Measurements from ENCODE around the gene EXOC4. TPM values are rescaled to one million over a fixed set of nuclear protein-coding genes. Genes with fewer than 3 reads are reported as not detected.

The EXOC4 gene
- total RNA-seq, 4 donors from 2014 or later, result 30.7 to 62.4 (median 40.4) TPM

GRCh38 chr7:133611955-133612354 lies 359.1 kb downstream of the EXOC4 start:
- DNase-seq, result no peak

GRCh38 chr7:133613250-133613790 lies 360.4 kb downstream of the EXOC4 start:
- Histone ChIP-seq H3K9me3 (no peaks in the 10 kb centered on the region), H3K4me1 (peaks cover 0 to 17% (median 0%) of the 10 kb centered on the region in 3 donors), H3K4me3 (no peak overlapping the region), H3K27me3 (no peaks in the 10 kb centered on the region), H3K36me3 (no peaks in the 10 kb centered on the region), H3K27ac (no peak overlapping the region)
- no peak for DNase-seq
- 89 to 93% methylated on average over 8 of the region's 8 CpGs for WGBS, 2 donors
- intact Hi-C loops (cut with DNase I), result no loop called here
- TF ChIP-seq POLR2A (IDR thresholded peaks at IDR 0.05), result no peak
- no peak for TF ChIP-seq CTCF (IDR thresholded peaks at IDR 0.05)

More at GRCh38 chr7:133611955-133612354, 359.1 kb downstream of the EXOC4 start:
- intact Hi-C loops (cut with DNase I), result no loop called here
- Histone ChIP-seq H3K9me3 (no peaks in the 10 kb centered on the region), H3K27me3 (no peaks in the 10 kb centered on the region), H3K36me3 (no peaks in the 10 kb centered on the region), H3K4me1 (peaks cover 0 to 17% (median 0%) of the 10 kb centered on the region in 3 donors), H3K4me3 (no peak overlapping the region), H3K27ac (peak overlapping the region in 1 of 4 donors; percentile 43)
- TF ChIP-seq POLR2A (IDR thresholded peaks at IDR 0.05) (no peak), CTCF (IDR thresholded peaks at IDR 0.05) (no peak)

- Histone ChIP-seq H3K4me1 (peaks cover 0 to 17% (median 0%) of the 10 kb centered on the region in 3 donors), H3K4me3 (no peak overlapping the region), H3K27me3 (no peaks in the 10 kb centered on the region), H3K27ac (no peak overlapping the region), H3K36me3 (no peaks in the 10 kb centered on the region), H3K9me3 (no peaks in the 10 kb centered on the region)
- 93 to 97% methylated on average over 2 of the region's 2 CpGs for WGBS, 2 donors
- TF ChIP-seq CTCF (IDR thresholded peaks at IDR 0.05) (no peak), POLR2A (IDR thresholded peaks at IDR 0.05) (no peak)
- intact Hi-C loops (cut with DNase I), result no loop called here
- no peak for DNase-seq
Measured at GRCh38 chr7:133614251-133614650, 361.4 kb downstream of the EXOC4 start.

- no peaks in the 10 kb centered on the region for H3K36me3 ChIP-seq
- TF ChIP-seq POLR2A (IDR thresholded peaks at IDR 0.05) (no peak), CTCF (IDR thresholded peaks at IDR 0.05) (no peak)
- H3K4me1 ChIP-seq, result no peaks in the 10 kb centered on the region
- no peaks in the 10 kb centered on the region for H3K27me3 ChIP-seq
- H3K9me3 ChIP-seq, result no peaks in the 10 kb centered on the region
- no peak overlapping the region for H3K4me3 ChIP-seq
- no peak overlapping the region for H3K27ac ChIP-seq
- no peak for DNase-seq
- intact Hi-C loops (cut with DNase I), result no loop called here
- WGBS, 2 donors, result 92 to 95% methylated on average over 4 of the region's 4 CpGs
Measured at GRCh38 chr7:133618970-133619369, 366.1 kb downstream of the EXOC4 start.

- Histone ChIP-seq H3K27ac (no peak overlapping the region), H3K9me3 (no peaks in the 10 kb centered on the region), H3K36me3 (no peaks in the 10 kb centered on the region), H3K27me3 (no peaks in the 10 kb centered on the region), H3K4me1 (no peaks in the 10 kb centered on the region), H3K4me3 (no peak overlapping the region)
- intact Hi-C loops (cut with DNase I), result no loop called here
- WGBS, 2 donors, result 82 to 96% methylated on average over 2 of the region's 2 CpGs
- DNase-seq, result no peak
- TF ChIP-seq POLR2A (IDR thresholded peaks at IDR 0.05) (no peak), CTCF (IDR thresholded peaks at IDR 0.05) (no peak)
Measured at GRCh38 chr7:133619491-133619890, 366.6 kb downstream of the EXOC4 start.
